Testis (tissue), 3 donors: Measurements from ENCODE around the gene CDK5R2. TPM values are rescaled to one million over a fixed set of nuclear protein-coding genes. Genes with fewer than 3 reads are reported as not detected.

Experiments used
- DNase-seq: peaks from one replicate; pipeline ENCODE4 v3.0.0-alpha.2; 2019
- H3K27ac ChIP-seq, 2 donors: fragments of 200-600 bp; sonication (generic); one replicate each; pipeline ENCODE4 v1.5.1; 2019
- H3K27me3 ChIP-seq: fragments of 200-600 bp; sonication (generic); one replicate; pipeline ENCODE4 v1.5.1; 2019
- H3K36me3 ChIP-seq: fragments of 200-600 bp; sonication (generic); one replicate; pipeline ENCODE4 v1.5.1; 2017; ENCODE audit warnings: low read depth; ENCODE audit errors: missing control alignments
- H3K4me1 ChIP-seq: fragments of 200-600 bp; sonication (generic); one replicate; pipeline ENCODE4 v1.5.1; 2019
- H3K4me3 ChIP-seq, 2 donors: fragments of 200-600 bp; sonication (generic); one replicate each; pipeline ENCODE4 v1.5.1; 2017 to 2019
- H3K9me3 ChIP-seq: fragments of 200-600 bp; sonication (generic); one replicate; pipeline ENCODE4 v1.5.1; 2017
- CTCF ChIP-seq, 3 experiments: fragments of 450-650 bp in 2 of 3; fragments of 200-600 bp in 1 of 3; sonication (generic) in 1 of 3; IDR thresholded peaks; one replicate each; pipeline ENCODE4 v1.5.1; 2016 to 2019; ENCODE audit warnings: antibody characterized with exemption in 3 of 3, mild to moderate bottlenecking in 2 of 3, moderate library complexity in 1 of 3
- POLR2A ChIP-seq: fragments of 450-650 bp; IDR thresholded peaks from one replicate; pipeline ENCODE4 v1.6.1; 2017; ENCODE audit warnings: antibody characterized with exemption, mild to moderate bottlenecking, moderate library complexity
- WGBS, 2 donors: methylation state at CpG; one replicate each; pipeline ENCODE4 v1.1.5; 2018; 5-methylcytosine and 5-hydroxymethylcytosine counted together
- intact Hi-C: fragments of 100-400 bp; cut with DNase I; formaldehyde crosslinking; loops from one replicate; pipeline ENCODE4 v1.15.1; 2023; ENCODE audit warnings: low total_unique reads
- polyA plus RNA-seq: library from polyadenylated mRNA; stranded (reverse); fragments of 350-450 nt; fragmentation: Illumina TruSeq; extraction: RNeasy Lipid Tissue Mini Kit (QIAGEN cat#74804); gene quantifications from one replicate; pipeline ENCODE4 v1.2.3, GENCODE V29; 2014; ENCODE audit warnings: low read depth, low replicate concordance; ENCODE audit not compliant: insufficient read depth
- total RNA-seq, 2 donors: library from RNA; depleted of rRNA; stranded (reverse); fragments of >200 nt; gene quantifications; one replicate each; pipeline ENCODE4 v1.2.3, GENCODE V29; 2016

CDK5R2 gene
- total and polyA plus RNA-seq, 3 donors from 2014 or later: 0.83 to 1.6 (median 1.2) TPM

DNA sequence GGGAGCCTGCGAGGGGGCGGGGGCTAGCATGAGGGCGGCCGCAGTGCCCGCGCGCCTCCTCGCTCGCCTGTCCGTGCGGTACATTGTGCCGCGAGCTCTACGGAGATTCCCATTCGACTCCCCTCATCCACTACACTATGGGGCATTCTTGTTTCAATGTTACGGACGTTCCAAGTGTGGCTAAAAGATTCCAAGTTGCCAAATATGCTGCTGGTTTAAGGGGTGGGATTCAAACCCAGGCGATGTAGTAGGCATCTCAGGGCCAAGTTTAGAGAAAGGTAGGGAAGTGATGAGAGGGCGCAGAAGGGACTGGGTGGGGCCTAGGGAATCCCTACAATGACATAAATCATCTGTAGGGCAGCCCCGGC is 43.8 kb downstream of the CDK5R2 start:
- Histone ChIP-seq H3K27ac (no peak overlapping the region), H3K36me3 (no peaks in the 10 kb centered on the region), H3K9me3 (no peaks in the 10 kb centered on the region), H3K27me3 (no peaks in the 10 kb centered on the region), H3K4me1 (peaks cover 17% of the 10 kb centered on the region), H3K4me3 (peak overlapping the region in 1 of 2 donors; percentile 21)
- no peak for DNase-seq
- intact Hi-C loops: no loop called here
- TF ChIP-seq POLR2A (no peak), CTCF (IDR thresholded peaks at IDR 0.05) (peak in 1 of 3 experiments; percentile 9)
- 2 to 8% methylated on average over 16 of the region's 20 CpGs for WGBS, 2 donors

DNA sequence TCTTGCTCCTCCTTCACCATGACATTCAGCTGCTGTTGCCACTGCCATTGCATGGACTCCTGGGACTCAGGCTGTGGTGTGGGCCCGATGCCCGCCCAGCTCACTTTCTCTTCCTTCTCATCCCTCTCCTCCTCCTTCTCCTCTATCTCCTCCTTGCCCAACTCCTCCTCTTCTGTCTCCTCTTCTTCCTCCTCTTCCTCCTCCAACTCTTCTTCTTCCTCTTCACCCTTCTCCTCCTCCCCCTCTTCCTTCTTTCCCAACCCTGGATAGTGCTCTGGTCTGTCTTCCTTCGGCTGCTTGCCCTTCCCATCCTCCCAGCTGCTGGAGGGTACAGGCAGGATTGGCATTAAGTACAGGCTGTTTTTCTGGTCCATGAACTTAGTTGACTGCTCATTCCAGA is 44.5 kb downstream of the CDK5R2 start:
- WGBS, 2 donors: 88 to 91% methylated on average over 3 of the region's 3 CpGs
- no peak for TF ChIP-seq POLR2A
- no peak for TF ChIP-seq CTCF (IDR thresholded peaks at IDR 0.05)
- Histone ChIP-seq H3K27me3 (no peaks in the 10 kb centered on the region), H3K27ac (no peak overlapping the region), H3K4me1 (peaks cover 17% of the 10 kb centered on the region), H3K36me3 (no peaks in the 10 kb centered on the region), H3K9me3 (no peaks in the 10 kb centered on the region), H3K4me3 (no peak overlapping the region)
- intact Hi-C loops: no loop called here
- no peak for DNase-seq

DNA sequence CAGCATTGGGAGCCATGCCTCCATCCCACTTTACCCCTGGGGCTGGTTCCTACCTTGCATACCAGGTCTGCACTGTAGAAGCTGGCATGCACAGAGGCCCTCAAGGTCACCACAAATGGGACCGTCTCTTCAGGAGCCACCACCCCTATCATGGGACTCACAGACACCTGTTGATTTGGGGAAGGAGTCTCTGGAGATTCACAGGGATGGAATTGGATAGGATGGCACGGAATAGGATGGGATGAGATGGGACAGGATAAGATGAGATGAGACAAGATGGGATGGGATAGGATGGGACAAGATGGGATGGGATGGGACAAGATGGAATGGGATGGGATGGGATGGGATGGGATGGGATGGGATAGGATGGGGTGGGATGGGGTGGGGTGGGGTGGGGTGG is 49.8 kb downstream of the CDK5R2 start:
- H3K9me3 ChIP-seq: no peaks in the 10 kb centered on the region
- H3K4me1 ChIP-seq: no peaks in the 10 kb centered on the region
- WGBS, 2 donors: 64 to 73% methylated on average over 2 of the region's 2 CpGs
- no peak for DNase-seq
- no peak overlapping the region for H3K27ac ChIP-seq
- no peak overlapping the region for H3K4me3 ChIP-seq
- intact Hi-C loops: no loop called here
- no peaks in the 10 kb centered on the region for H3K36me3 ChIP-seq
- no peaks in the 10 kb centered on the region for H3K27me3 ChIP-seq
- no peak for TF ChIP-seq POLR2A
- no peak for TF ChIP-seq CTCF (IDR thresholded peaks at IDR 0.05)

- WGBS, 2 donors: 51 to 70% methylated on average over 6 of the region's 6 CpGs
- intact Hi-C loops: no loop called here
- Histone ChIP-seq H3K4me1 (no peaks in the 10 kb centered on the region), H3K27me3 (no peaks in the 10 kb centered on the region), H3K4me3 (no peak overlapping the region), H3K9me3 (no peaks in the 10 kb centered on the region), H3K36me3 (no peaks in the 10 kb centered on the region), H3K27ac (no peak overlapping the region)
- no peak for DNase-seq
- TF ChIP-seq POLR2A (no peak), CTCF (IDR thresholded peaks at IDR 0.05) (peak in 1 of 3 experiments; percentile 11)
Measured at GRCh38 chr2:219010162-219010756, 50.8 kb downstream of the CDK5R2 start.

GRCh38 chr2:219010873-219011272 is 51.4 kb downstream of the CDK5R2 start:
- H3K27ac ChIP-seq: no peak overlapping the region
- no peaks in the 10 kb centered on the region for H3K27me3 ChIP-seq
- H3K4me1 ChIP-seq: no peaks in the 10 kb centered on the region
- H3K36me3 ChIP-seq: no peaks in the 10 kb centered on the region
- 81 to 87% methylated on average over 4 to 5 of the region's 5 CpGs for WGBS, 2 donors
- no peaks in the 10 kb centered on the region for H3K9me3 ChIP-seq
- no peak for DNase-seq
- intact Hi-C loops: no loop called here
- TF ChIP-seq CTCF (IDR thresholded peaks at IDR 0.05): no peak
- no peak for TF ChIP-seq POLR2A
- no peak overlapping the region for H3K4me3 ChIP-seq
